HFFc6 (cell line): ENCODE measurements around the gene GALNT2. TPM values are rescaled to one million over a fixed set of nuclear protein-coding genes. Genes with fewer than 3 reads are reported as not detected.
A peak's percentile ranks its signal among the peaks of the same experiment; 100 is the strongest.

Experiments used
- DNase-seq: peaks from one replicate; pipeline ENCODE4 v3.0.0-alpha.2; 2018
- H3K27ac Mint-ChIP-seq: 2 replicates; pipeline ENCODE4 v1.8.0; 2020; ENCODE audit warnings: mild to moderate bottlenecking, mixed read lengths
- H3K27me3 Mint-ChIP-seq: 2 replicates; pipeline ENCODE4 v1.8.0; 2021; ENCODE audit warnings: mild to moderate bottlenecking, moderate library complexity, mixed read lengths; ENCODE audit not compliant: insufficient read depth
- H3K36me3 Mint-ChIP-seq: 2 replicates; pipeline ENCODE4 v1.8.0; 2021; ENCODE audit warnings: low read depth, mixed read lengths
- H3K4me1 Mint-ChIP-seq: 2 replicates; pipeline ENCODE4 v1.8.0; 2020; ENCODE audit warnings: low read depth, mixed read lengths
- H3K4me3 Mint-ChIP-seq: 2 replicates; pipeline ENCODE4 v1.8.0; 2020; ENCODE audit warnings: mild to moderate bottlenecking, moderate library complexity, mixed read lengths
- H3K9me3 Mint-ChIP-seq: 2 replicates; pipeline ENCODE4 v1.8.0; 2020; ENCODE audit warnings: mild to moderate bottlenecking, mixed read lengths
- total RNA-seq, 6 experiments: library from RNA; stranded (reverse); fragmentation: NEBNext Ultra II Directional; extraction: Animal tissue kit (Norgen Biotek cat#: 25700); gene quantifications; 2 replicates in 1 of 6; 3 replicates in 5 of 6; pipeline ENCODE4 v1.2.3, GENCODE V29; 2021
- TF ChIP-seq, protein P1 (sequence below): fragments of 200-600 bp; sonication (generic); IDR thresholded peaks from 2 replicates; pipeline ENCODE4 v1.5.0; 2021; ENCODE audit warnings: antibody characterized with exemption, mild to moderate bottlenecking

GALNT2 gene
- total RNA-seq, 6 experiments from 2014 or later: 174 to 194 (median 181) TPM

DNA sequence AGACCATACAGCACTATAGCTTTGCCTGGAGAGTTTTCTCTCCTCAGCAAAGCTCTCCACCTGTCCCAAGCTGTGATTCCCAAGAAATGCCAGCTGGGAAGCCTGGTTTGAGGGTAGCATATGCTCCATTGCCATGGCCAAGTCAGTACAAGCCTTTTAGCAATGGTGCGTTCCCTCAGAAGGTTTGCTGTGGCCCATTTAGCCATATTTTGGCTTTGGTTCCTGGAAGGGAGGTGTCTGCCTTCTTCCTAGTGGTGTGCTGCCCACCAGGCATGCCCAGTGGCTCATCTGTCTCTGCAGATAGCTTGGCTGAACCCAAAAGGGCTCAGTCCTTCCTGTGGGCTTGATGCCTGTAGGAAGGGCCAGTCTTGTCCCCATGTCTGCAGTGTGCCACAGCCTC, 32.4 kb downstream of the GALNT2 start:
- peaks cover 18% of the 10 kb centered on the region for H3K36me3 Mint-ChIP-seq
- H3K4me3 Mint-ChIP-seq: no peak overlapping the region
- TF ChIP-seq, protein P1, sequence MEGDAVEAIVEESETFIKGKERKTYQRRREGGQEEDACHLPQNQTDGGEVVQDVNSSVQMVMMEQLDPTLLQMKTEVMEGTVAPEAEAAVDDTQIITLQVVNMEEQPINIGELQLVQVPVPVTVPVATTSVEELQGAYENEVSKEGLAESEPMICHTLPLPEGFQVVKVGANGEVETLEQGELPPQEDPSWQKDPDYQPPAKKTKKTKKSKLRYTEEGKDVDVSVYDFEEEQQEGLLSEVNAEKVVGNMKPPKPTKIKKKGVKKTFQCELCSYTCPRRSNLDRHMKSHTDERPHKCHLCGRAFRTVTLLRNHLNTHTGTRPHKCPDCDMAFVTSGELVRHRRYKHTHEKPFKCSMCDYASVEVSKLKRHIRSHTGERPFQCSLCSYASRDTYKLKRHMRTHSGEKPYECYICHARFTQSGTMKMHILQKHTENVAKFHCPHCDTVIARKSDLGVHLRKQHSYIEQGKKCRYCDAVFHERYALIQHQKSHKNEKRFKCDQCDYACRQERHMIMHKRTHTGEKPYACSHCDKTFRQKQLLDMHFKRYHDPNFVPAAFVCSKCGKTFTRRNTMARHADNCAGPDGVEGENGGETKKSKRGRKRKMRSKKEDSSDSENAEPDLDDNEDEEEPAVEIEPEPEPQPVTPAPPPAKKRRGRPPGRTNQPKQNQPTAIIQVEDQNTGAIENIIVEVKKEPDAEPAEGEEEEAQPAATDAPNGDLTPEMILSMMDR: no peak
- peaks cover 52% of the 10 kb centered on the region for H3K4me1 Mint-ChIP-seq
- H3K27ac Mint-ChIP-seq: no peak overlapping the region
- H3K27me3 Mint-ChIP-seq: no peaks in the 10 kb centered on the region
- H3K9me3 Mint-ChIP-seq: no peaks in the 10 kb centered on the region
- DNase-seq: no peak

DNA sequence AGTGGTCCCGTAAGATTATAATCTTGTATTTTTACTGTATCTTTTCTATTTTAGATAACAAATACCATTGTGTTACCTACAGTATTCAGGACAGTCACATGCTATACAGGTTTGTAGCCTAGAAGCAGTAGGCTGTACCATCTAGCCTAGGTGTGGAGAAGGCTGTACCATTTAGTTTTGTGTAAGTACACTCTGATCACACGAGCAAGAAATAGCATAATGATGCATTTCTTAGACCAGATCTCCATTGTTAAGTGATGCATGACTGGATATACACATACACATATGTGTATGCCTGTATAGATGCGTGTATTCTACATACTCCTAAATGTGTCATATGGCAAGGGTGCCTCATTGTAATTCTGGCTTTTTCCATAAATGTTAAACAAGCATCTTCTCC, 33.9 kb downstream of the GALNT2 start:
- Mint-ChIP-seq H3K27me3 (no peaks in the 10 kb centered on the region), H3K36me3 (peaks cover 18% of the 10 kb centered on the region), H3K9me3 (no peaks in the 10 kb centered on the region), H3K27ac (no peak overlapping the region), H3K4me1 (peaks cover 63% of the 10 kb centered on the region), H3K4me3 (no peak overlapping the region)
- no peak for DNase-seq
- TF ChIP-seq, protein P1: no peak

DNA sequence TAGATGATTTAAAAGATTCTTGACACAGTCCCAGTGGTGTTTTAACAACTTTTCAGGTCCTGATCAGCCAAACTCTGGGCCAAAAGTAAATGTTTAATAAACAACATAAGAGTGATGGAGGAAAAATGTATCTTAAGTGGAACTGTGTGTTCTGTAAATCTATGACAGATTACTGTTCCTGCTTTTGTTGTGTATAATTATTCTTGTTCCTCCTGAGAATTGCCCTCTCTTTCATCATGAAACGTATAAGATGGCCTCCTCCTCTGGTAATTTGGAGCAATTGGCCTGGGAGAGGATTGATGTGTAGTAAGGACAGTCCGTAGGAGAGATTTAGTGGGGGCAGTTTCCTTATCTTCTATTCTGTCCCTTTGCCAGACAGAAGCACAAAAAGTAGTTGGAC, 34.5 kb downstream of the GALNT2 start:
- TF ChIP-seq, protein P1: no peak
- Mint-ChIP-seq H3K27me3 (no peaks in the 10 kb centered on the region), H3K4me1 (peaks cover 65% of the 10 kb centered on the region), H3K4me3 (no peak overlapping the region), H3K36me3 (peaks cover 18% of the 10 kb centered on the region), H3K9me3 (no peaks in the 10 kb centered on the region), H3K27ac (peak overlapping the region; percentile 7; the same call in 1 of the 2 replicates)
- DNase-seq: no peak

DNA sequence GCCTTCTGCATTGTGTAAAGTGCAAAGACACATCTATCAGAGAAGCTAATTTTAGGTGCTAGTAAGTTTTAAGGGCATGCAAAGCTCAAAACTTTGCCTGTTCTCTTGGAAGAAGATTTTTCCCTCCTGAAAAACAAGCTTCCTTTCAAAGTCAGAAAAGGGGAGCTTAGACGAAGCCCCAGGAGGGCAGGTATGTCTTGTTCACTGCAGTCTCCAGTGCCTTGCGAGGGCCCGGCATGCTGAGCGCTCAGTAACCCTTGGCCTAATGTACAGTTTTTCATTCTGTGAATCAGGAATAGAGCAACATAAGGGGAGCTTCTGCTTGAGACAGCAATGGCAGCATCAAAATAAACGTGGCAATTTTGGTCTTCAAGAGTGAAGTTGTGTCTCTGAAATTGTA, 35.0 kb downstream of the GALNT2 start:
- TF ChIP-seq, protein P1: no peak
- peaks cover 67% of the 10 kb centered on the region for H3K4me1 Mint-ChIP-seq
- H3K4me3 Mint-ChIP-seq: no peak overlapping the region
- no peak for DNase-seq
- no peaks in the 10 kb centered on the region for H3K9me3 Mint-ChIP-seq
- H3K27me3 Mint-ChIP-seq: no peaks in the 10 kb centered on the region
- H3K27ac Mint-ChIP-seq: peak overlapping the region; percentile 7; the same call in 1 of the 2 replicates
- peaks cover 14% of the 10 kb centered on the region for H3K36me3 Mint-ChIP-seq

DNA sequence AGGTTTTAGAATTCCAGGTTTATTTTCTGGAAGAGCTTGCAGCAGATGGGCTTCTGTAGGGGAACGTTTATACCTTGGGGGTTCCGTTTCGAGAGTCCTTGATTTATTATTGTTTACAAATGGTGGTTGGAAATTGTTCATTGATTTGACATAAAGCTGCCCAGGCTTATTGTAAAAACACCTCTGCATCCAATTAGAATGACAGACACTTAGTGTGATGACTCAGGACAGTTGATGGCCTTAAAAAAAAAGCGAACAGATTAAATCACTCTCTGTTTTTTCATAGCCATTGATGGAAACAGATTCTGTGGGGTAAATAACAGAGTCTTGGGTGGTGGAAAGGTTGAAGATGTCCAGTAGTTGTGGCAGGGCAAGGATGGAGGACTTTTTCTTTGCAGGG, 35.4 kb downstream of the GALNT2 start:
- no peaks in the 10 kb centered on the region for H3K27me3 Mint-ChIP-seq
- H3K36me3 Mint-ChIP-seq: peaks cover 14% of the 10 kb centered on the region
- H3K27ac Mint-ChIP-seq: peak overlapping the region; percentile 28; the same call in 1 of the 2 replicates
- H3K9me3 Mint-ChIP-seq: no peaks in the 10 kb centered on the region
- H3K4me3 Mint-ChIP-seq: peak overlapping the region; percentile 17
- no peak for DNase-seq
- peaks cover 71% of the 10 kb centered on the region for H3K4me1 Mint-ChIP-seq
- TF ChIP-seq, protein P1: no peak
